ENCODE measurements around the gene SUSD3.

- TF ChIP-seq CTCF (IDR thresholded peaks at IDR 0.05) (no peak), SIN3A (IDR thresholded peaks at IDR 0.05; ENCODE audit: borderline replicate concordance, insufficient read depth, low read depth, low read length) (no peak), POLR2AphosphoS5 (IDR thresholded peaks at IDR 0.05; ENCODE audit: low read depth, low read length) (no peak), TCF7L2 (IDR thresholded peaks at IDR 0.05; ENCODE audit: low read depth, low read length) (no peak), REST (IDR thresholded peaks at IDR 0.05; ENCODE audit: insufficient read depth in 1 of 2, low read depth in 2 of 2, low read length in 1 of 2) (no peak)
These were observed 8.3 kb upstream of the SUSD3 start for GRCh38 chr9:93050231-93050630.
